GM12872 (cell line): ENCODE measurements around the gene TLR1.

Source experiments
- TF ChIP-seq, protein P1 (sequence below): IDR thresholded peaks from 3 replicates; pipeline ENCODE4 v1.5.1; 2011; ENCODE audit warnings: low read depth, mild to moderate bottlenecking, low read length, moderate library complexity; ENCODE audit not compliant: insufficient read depth

The TLR1 gene, protein sequence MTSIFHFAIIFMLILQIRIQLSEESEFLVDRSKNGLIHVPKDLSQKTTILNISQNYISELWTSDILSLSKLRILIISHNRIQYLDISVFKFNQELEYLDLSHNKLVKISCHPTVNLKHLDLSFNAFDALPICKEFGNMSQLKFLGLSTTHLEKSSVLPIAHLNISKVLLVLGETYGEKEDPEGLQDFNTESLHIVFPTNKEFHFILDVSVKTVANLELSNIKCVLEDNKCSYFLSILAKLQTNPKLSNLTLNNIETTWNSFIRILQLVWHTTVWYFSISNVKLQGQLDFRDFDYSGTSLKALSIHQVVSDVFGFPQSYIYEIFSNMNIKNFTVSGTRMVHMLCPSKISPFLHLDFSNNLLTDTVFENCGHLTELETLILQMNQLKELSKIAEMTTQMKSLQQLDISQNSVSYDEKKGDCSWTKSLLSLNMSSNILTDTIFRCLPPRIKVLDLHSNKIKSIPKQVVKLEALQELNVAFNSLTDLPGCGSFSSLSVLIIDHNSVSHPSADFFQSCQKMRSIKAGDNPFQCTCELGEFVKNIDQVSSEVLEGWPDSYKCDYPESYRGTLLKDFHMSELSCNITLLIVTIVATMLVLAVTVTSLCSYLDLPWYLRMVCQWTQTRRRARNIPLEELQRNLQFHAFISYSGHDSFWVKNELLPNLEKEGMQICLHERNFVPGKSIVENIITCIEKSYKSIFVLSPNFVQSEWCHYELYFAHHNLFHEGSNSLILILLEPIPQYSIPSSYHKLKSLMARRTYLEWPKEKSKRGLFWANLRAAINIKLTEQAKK

DNA sequence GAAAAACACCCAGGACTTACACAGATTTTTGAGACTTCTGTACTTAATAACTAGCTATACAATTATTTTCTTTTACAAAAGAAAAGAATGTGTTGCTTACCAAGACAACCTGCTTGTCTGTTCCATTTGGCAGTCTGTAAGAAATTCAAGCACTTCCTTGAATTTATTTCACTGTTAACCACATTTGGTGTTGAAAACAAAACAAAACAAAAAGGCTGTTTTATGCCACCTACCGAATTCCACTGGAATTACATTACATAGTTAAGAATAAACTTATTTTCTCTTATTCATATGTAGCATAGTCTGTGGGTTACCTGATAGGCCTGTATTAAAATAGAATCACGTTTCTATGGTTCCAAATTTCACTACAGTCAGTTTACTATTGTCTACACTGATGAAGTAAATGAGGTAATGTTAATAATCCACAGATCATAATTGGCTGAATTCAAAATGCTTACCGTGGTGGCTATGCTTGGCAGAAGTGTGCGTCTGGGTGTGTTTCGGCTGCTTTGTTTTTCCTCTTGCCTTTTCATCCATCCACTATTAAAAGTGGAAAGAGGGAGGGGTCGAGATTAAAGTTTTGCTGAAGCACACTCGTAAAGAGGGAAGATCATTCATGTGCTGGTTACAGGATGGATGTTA is at the start of gene TLR1:
Gene TLR1, minus strand, starts transcription at position 138 of the 642 bp plus-strand sequence. CDS start 5,960 bp downstream, outside the sequence.
- TF ChIP-seq, protein P1, sequence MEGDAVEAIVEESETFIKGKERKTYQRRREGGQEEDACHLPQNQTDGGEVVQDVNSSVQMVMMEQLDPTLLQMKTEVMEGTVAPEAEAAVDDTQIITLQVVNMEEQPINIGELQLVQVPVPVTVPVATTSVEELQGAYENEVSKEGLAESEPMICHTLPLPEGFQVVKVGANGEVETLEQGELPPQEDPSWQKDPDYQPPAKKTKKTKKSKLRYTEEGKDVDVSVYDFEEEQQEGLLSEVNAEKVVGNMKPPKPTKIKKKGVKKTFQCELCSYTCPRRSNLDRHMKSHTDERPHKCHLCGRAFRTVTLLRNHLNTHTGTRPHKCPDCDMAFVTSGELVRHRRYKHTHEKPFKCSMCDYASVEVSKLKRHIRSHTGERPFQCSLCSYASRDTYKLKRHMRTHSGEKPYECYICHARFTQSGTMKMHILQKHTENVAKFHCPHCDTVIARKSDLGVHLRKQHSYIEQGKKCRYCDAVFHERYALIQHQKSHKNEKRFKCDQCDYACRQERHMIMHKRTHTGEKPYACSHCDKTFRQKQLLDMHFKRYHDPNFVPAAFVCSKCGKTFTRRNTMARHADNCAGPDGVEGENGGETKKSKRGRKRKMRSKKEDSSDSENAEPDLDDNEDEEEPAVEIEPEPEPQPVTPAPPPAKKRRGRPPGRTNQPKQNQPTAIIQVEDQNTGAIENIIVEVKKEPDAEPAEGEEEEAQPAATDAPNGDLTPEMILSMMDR: peak; percentile 43

DNA sequence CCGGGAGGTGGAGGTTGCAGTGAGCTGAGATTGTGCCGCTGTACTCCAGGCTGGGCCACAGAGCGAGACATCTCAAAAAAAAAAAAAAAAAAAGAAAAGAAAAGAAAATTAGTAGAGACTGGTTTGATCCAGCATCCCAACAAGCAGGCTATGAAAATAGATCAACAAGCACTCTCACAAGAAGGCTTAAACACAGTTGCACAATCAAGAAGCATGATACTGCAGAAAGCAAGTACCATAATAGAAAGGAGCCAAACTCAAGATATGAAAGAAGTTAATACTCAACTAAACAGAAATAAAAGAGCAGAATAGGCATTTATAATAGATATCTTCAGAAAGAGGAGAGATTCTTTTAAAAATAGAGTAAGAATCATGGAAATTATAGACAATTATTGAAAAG is 41.4 kb upstream of the TLR1 start:
- TF ChIP-seq, protein P1: no peak

DNA sequence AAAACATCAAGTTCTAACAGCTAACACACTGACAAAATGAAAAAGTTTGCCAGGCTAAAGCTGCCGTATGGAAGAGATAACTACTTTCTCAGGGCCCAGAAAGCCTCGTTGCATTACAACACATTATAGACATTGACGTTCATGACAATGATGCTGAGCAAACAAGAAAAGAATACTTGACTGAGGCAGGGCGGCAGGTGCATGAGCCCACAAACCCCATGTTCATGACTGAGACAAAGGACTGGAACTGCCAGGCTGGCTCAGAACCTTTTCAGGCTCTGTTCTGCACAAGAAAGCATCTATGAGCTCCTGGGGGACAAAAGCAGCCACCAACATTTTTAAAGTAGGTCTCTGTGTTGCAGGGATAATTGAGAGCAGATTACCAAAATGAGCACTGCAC is 38.4 kb upstream of the TLR1 start:
- TF ChIP-seq, protein P1: no peak

DNA sequence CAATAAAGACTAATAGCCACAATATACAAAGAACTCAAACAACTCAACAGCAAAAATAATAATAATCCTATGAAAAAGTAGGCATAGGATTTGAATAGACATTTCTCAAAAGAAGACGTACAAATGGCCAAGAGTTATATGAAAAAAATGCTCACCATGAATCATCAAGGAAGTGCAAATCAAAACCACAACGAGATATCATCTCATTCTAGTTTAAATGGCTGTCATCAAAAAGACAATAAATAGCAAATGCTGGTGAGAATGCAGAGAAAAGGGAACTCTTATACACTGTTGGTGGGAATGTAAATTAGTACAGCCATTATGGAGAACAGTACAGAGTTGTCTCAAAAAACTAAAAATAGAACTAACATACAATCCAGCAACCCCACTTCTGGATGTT is 33.3 kb upstream of the TLR1 start:
- TF ChIP-seq, protein P1: no peak

DNA sequence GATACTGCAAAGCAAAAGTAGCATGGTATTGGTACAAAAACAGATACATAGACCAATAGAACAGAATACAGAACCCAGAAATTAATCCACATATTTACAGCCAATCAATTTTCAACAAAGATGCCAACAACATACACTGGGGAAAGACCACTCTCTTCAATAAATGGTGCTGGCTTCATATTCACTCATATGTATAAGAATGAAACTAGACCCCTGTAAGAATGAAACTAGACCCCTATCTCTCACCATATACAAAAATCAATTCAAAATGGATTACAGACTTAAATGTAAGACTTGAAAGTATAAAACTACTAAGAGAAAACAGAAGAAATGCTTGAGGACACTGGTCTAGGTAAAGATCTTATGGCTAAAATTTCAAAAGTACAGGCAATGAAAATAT is 32.7 kb upstream of the TLR1 start:
- TF ChIP-seq, protein P1: no peak

DNA sequence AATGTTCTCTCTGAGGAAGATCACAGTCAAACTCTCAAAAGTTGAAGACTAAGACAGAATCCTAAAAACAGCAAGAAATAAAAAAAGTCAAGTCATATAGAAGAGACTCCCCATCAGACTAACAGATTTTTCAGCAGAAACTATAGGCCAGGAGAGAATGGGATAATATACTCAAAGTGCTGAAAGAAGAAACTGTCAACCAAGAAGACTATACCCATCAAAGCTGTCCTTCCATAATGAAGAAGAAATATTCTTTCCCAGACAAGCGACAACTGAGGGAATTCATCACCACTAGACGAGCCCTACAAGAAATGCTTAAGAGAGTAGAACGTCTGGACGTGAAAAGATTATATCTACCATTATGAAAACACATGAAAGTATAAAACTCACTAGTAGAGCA is 30.0 kb upstream of the TLR1 start:
- TF ChIP-seq, protein P1: no peak
